Iris pigment epithelial cell (primary cell): ENCODE results near the gene LRFN4.
A peak's percentile ranks its signal among the peaks of the same experiment; 100 is the strongest.
"Not testable (repeated sequence)": the region's sequence is repeated elsewhere in the genome, so short reads cannot be mapped to it uniquely, and the experiment has no call there.

Experiments used
- DNase-seq: peaks from one replicate; pipeline ENCODE4 v3.0.0-alpha.2; 2011; ENCODE audit warnings: low read depth

The LRFN4 gene

DNA sequence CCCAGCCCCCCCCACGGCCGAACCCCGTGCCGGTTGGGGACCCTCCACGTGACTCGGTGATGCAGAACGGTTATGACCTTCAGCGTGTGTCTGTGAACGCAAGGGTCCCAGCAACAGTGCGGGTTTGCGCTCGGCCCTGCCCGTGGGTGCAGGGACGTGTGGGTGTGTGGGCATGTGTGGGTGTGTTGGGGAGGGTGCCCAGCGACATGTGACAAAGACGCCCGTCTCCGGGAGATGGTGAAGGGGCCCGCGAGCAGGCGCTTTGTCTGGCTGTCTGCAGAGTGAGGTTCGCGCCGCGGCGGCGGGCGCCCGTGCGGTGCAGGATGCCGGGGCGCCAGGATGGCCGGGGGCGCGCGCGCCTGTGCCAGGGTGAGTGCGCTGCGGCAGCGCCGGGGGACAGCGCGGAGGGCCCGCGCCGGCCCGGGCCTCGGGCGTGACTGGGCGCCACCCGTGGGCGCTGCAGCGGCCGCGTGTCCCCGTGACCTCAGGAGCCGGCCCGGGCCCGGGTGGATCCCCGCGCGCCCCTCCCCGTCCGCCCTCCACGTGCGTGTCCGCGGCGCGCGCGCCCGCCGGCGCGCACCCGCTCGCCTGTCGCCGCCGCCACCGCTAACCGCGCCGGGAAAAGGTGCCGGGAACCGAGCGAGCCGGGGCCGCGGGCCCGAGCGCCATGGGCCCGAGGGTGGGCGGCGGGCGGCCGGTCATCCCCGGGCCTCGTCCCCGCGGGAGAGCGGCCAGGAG lies at the start of gene LRFN4:
LRFN4 (plus strand) TSS at position 569 of the 738 bp plus-strand sequence. CDS start 681 bp downstream, outside the sequence.
- DNase-seq, result no peak

DNA sequence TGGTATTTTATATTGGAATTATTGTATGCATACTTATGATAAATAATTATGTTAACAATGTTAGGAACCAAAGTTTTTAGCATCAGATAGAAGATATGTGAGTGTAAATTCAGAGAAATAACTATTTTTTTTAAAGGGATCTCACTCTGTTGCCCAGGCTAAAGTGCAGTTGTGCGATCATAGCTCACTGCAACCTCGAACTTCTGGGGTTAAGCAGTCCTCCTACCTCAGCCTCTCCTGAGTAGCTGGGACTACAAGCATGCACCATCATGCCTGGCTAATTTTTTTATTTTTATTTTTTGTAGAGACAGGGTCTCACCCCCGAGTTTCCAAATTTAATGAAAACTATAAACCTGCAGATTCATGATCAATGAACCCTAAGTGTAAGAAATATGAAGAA lies 47.3 kb upstream of the LRFN4 start:
- no peak for DNase-seq

DNA sequence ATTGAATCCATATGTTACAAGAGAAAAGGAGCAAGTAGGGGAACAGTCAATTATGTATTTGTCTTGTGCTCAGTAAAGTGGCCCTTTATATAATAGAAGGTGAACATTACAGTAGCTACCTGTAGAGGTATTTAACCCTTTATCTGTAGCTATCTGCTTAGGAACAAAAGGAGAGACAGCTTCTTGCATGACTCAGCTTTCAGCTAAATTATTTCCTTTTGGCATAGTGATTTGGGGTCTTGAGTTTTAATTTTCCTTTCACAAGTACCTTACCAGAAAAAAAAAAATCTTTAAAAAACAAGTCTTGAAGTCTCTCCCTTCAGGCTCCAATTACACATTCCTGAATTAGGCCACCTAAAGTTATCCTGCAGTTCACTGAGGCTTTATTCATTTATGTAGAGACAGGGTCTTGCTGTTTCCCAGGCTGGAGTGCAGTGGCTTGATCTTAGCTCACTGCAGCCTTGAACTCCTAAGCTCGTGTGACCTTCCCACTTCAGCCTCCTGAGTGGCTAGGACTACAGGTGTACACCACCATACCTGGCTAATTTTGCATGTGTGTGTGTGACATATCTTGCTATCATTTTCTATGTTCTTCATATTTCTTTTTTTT lies 46.2 kb upstream of the LRFN4 start:
- no peak for DNase-seq

DNA sequence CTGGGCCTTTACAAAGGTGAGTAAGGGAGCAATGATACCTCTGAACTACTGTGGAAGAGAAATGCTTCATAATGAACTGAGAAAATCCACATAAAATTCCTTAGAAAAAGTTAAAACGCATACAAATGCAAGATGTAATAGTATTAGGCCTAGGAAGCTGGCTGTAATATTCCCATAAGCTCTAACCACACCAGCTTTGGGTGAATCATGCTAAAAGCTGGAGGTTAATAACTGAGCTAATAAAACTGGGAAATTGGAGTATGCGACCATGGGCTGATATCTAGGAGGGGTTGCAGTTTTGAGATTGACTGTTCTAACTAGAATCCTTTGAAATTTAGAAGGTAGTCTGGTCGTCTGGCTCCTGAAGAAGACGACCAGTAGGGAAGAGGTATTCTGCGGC lies 42.2 kb upstream of the LRFN4 start:
- no peak for DNase-seq

DNA sequence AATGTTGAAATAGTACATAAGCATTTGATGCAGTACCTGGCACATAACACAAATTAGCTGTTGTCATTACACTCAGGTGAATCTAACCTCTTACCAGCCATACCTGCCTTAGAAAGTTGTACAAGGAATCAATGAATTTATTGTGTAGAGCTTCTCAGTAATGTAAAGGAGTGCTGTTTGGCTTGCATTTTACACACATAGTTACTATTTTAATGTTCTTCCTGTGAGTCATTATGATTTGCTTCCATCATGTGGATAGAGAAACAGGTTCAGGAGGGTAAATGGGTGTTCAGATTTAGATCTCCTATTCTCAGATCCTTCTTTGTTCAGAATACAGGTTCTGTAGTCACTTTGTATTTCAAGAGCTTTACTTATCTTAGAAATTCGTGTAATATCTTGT lies 41.2 kb upstream of the LRFN4 start:
- peak; percentile 29 for DNase-seq

DNA sequence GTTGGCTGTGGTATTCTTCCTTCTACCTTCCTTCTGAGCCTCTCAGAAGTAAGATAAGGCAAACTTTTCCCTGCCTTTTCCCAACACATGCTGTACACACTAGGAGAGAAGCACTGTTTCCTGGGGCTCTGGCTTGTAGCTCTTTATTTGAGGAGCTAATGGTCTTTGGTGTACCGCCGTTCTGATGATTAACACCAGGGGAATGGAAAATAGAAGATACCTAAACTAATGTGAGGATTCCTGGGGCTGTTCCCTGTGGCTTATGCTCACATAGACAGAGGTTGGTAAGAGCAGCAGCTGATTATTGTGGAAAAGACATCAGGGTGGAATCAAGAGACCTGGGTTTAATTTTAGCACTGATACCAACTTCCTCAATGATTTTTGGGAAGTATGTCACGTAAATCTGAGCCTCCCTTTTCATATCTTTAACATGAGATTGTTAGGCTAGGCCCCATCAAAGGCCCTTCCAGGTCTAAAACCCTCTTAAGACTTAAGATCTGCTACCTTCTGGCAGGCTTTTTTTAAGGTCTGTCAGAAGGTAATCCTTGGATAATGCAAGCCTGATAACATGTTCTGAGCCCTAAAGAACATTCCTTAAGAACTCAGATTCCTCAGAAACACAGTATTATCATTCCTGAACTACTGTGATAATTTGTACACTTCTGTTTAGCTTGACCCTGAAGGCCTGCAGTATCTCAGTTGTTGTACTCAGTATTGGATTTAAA lies 38.5 kb upstream of the LRFN4 start:
- DNase-seq, result peak; percentile 41

DNA sequence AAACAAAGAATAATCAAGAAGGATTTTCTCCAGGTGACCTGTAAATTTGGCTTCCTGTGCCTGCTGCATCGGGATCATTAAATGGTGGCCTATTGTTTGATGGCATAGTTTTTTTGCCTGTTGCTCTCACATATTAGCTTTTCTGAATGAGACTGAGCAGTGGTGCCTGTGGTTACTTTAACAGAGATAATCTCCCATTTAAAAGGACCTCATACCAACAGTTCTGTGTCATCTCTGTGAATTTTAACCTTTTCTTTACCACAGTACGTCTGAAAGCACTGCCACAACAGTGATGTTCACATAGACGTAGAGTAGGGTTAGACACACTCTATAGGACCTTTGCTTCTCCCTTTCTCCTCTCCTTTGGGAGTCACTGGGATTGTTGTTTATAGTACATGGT lies 36.5 kb upstream of the LRFN4 start:
- DNase-seq, result peak; percentile 23

DNA sequence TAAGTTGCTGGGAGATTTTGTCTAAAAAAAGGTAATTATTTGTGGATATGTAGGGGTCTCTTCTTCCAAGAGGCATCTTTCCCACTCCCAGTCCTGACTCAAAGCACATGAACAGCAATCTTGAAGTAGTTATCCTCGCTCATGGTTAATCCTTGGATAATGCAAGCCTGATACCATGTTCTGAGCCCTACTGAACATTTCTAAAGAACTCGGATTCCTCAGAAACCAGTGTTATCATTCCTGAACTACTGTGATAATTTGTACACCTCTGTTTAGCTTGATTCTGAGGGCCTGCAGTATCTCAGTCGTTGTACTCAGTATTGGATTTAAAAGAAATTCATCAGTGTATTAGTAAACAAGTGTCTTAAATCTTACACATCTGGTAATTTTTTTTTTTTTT lies 36.0 kb upstream of the LRFN4 start:
- DNase-seq, result no peak

DNA sequence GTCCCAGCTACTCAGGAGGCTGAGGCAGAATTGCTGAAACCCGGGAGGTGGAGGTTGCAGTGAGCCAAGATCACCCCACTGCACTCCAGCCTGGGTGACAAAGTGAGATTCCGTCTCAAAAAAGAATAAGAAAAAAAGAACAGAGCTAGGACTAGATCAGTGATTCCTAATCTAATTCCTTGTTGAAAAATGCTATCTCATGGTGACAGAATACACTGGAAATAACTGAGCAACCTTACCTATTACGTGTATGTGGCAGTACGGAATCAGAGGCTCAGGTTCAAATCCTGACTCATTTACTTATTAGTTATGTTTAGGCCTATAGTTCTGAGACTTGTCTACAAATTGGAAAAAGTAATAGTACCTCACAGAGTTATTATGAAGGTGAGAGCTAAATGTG lies 33.2 kb upstream of the LRFN4 start:
- no peak for DNase-seq

DNA sequence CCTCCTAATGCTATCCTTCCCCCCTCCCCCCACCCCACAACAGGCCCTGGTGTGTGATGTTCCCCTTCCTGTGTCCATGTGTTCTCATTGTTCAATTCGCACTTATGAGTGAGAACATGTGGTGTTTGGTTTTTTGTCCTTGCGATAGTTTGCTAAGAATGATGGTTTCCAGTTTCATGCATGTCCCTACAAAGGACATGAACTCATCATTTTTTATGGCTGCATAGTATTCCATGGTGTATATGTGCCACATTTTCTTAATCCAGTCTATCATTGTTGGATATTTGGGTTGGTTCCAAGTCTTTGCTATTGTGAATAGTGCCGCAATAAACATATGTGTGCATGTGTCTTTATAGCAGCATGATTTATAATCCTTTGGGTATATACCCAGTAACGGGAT lies 32.3 kb upstream of the LRFN4 start:
- not testable (repeated sequence) for DNase-seq

DNA sequence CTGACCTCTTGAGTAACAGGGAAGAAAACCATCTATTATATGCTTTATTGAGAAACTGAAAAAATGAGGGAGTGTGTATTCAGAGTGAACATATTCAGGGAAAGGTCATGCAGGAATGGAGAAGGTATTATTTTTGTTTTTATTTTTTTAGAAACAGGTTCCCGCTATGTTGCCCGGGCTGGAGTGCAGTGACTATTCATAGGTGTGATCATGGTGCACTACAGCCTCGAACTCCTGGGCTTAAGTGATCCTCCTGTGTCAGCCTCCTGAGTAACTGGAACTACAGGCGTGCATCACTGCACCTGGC lies 22.4 kb upstream of the LRFN4 start:
- DNase-seq, result no peak

DNA sequence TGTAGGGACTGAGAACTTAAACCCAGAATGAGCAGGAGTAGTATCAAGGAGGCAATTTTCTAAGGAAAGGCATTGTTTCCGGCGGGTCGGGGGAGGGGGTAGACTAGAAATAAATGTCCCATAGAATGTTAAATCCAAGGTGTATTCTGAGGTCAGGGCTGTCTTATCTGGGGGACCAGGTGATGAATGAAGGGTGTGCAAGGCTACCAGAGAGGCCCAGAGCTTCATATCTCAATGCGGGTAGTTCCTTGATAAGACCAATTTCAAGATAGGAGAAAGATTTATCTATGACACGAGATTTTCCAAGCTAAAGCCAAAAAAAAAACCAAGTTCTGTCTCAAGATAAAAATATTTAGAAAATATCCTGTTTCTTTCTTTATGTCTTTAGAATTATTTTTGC lies 21.9 kb upstream of the LRFN4 start:
- DNase-seq, result no peak

DNA sequence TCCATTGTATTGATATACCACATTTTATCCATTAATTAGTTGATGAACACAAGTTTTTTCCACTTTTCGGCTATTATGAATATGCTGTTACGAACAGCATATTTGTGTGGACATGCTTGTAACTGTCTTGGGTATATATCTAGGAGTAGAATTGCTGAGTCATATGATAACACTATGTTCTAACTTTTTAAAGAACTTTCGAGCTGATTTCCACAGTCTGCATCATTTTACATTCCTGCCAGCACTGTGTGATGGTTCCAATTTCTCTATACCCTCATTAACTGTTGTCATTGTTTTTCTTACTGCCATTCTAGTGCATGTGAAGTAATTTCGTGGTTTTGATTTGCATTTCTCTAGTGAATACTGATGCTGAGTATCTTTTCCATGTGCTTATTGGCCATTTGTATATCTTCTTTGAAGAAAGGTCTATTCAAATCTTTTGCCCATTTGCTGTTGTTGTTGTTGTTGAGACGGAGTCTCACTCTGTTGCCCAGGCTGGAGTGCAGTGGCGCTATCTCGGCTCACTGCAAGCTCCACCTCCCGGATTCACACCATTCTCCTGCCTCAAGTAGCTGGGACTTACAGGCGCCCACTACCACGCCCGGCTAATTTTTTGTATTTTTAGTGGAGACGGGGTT lies 21.0 kb upstream of the LRFN4 start:
- peak; percentile 67 for DNase-seq

DNA sequence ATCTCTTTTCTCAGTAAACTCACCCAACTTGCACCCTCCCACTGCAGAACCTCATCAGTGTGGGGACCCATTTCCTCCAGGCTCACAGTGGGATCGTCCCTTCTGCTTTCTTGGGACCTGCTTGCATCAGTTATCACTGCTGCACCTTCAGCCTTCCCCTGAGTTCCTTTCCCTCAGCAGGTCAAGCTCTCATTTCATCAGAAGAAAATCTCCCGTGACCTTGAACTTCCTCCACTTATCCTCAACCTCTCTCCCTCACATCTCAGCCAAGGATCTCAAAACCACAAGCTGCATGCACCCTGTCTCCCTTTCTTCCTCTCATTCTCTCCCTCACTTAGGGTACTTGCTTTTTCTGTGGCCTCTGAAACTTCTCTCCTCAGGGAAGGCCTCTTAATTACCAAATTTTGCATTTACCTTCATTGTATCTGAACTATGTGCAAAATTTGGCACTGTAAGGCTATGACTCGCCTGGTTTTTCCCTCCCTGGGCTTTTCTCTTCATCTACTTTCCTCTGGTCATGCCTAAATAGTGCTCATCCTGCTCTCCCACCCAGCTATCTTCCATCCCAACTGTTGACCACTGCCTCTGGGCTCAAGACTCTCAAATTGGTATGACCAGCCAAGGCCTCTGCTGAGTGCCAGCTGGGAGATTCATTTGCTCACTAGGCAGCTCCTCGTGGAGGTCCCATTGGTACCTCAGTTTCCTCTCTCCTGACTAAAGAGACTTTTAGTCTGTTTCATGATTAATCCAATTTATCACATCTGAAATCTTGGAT lies 16.4 kb upstream of the LRFN4 start:
- no peak for DNase-seq

DNA sequence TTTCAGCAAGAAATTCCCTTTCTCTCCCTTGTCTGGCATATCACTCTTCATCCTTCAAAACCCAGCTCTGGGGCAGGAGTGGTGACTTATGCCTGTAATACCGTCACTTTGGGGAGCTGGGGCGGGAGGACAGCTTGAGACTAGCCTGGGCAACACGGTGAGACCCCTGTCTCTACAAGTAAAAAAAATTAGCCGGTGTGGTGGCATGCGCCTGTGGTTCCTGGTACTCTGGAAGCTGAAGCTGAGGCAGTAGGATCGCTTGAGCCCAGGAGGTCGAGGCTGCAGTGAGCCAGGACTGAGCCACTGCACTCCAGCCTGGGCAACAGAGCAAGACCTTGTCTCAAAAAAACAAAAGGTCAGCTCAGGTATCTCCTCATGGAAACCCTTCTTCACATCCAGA lies 15.0 kb upstream of the LRFN4 start:
- DNase-seq, result no peak

DNA sequence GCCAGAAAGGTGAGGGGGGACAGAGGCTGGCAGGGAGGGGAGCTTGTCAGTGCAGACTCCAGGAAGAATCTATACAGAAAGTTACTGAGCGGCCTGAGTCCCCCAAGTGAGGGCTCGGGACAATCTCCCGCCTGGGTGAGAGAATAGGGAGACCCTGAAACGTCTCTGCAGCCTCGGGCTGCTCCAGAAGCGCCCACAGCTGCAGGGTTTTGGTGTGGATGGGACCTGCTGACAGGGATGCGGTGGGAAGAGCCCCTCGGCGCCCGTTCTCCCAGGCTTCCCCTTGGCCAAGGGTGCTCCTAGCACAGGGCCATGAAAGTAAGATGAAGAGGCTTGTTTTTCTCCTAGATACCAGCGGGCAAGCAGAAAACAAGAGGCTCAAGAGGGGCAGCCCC lies 14.4 kb upstream of the LRFN4 start:
- no peak for DNase-seq

DNA sequence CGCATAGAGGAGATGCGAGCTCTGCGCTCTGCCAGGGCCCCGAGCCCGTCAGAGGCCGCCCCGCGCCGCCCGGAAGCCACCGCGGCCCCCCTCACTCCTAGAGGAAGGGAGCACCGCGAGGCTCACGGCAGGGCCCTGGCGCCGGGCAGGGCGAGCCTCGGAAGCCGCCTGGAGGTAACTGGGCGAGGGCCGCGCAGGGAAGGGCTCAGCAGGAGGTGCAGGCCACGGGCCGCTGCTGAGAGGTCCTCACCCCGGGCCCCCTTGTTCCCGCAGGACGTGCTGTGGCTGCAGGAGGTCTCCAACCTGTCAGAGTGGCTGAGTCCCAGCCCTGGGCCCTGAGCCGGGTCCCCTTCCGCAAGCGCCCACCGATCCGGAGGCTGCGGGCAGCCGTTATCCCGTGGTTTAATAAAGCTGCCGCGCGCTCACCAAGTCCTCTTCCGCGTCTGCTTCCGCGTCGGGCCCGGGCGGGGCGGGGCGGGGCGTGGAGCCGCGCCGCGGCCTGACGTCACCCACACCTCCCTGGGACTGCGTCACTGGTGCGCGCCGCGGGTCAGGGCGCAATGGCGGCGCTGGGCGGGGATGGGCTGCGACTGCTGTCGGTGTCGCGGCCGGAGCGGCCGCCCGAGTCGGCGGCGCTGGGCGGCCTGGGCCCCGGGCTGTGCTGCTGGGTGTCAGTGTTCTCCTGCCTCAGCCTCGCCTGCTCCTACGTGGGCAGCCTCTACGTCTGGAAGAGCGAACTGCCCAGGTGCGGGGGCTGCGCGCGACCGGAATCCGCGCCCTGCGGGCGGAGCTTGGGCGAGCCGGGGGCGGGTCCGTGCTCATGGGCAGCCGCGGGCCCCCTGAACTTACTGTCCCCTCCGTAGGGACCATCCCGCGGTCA lies 13.7 kb upstream of the LRFN4 start, which contains the start of gene RCE1:
RCE1 (plus strand) TSS at position 546 of the 880 bp plus-strand sequence; CDS start at position 561, 15 bp downstream.
- peak; percentile 88 for DNase-seq

DNA sequence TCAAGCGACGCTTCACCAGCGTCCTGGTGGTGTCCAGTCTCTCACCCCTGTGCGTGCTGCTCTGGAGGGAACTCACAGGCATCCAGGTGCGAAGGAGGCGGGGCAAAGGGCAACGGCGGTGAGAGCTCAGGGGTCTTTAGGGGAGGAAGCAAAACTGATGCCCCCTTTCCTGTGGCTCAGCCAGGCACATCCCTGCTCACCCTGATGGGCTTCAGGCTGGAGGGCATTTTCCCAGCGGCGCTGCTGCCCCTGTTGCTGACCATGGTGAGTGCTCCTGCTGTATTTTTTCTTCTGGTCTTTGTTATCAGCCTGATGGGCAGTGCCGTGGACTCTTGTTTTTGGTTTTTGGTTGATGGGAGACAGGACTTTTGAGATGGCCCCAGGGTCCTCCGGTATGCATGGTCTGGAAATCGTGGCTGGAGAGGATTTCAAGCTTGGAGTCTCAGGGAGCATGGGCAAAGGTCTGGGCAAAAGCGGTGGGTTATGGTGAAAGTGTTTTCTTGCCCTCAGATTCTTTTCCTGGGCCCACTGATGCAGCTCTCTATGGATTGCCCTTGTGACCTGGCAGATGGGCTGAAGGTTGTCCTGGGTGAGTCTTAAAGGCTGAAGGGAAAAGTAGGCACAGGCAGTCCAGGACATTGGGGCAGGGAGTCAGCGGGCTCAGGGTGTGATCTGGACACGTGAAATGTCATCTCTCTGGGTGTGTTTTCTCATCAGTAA lies 12.9 kb upstream of the LRFN4 start:
- no peak for DNase-seq

DNA sequence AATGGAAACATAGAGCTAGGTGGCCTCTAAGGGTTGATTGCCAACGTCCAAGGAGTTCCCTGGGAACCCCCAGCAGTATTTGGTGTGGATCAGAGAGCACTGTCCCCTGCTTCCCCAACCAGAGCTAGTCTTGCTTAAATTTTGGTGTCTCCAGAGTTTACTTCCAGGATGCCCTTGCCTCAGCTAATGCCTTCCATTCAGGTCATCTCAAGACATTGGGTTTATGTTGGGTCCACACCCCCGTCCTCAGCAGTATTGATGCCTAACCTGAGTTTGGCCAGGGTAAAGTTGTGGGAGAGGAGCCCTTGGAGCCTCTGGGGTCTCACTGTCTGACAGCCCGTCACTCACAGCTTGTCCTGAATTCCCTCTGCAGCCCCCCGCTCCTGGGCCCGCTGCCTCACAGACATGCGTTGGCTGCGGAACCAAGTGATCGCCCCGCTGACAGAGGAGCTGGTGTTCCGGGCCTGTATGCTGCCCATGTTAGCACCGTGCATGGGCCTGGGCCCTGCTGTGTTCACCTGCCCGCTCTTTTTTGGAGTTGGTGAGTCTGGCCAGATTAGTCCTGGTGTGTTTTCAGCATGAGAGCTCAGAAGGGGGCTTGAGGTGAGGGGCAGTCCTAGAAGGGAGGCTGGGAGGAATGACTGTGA lies 12.2 kb upstream of the LRFN4 start:
- no peak for DNase-seq
